Nephron progenitor cell (in vitro differentiated cells): ENCODE results near the gene FBXL7.

Experiments
- DNase-seq: peaks from one replicate; pipeline ENCODE4 v3.0.0; 2021
- H3K27ac Mint-ChIP-seq: 2 replicates; pipeline ENCODE4 v1.8.0; 2021; ENCODE audit warnings: mild to moderate bottlenecking, moderate library complexity, mixed read lengths
- H3K27me3 Mint-ChIP-seq: 2 replicates; pipeline ENCODE4 v1.8.0; 2021; ENCODE audit warnings: mild to moderate bottlenecking, low read depth, mixed read lengths; ENCODE audit not compliant: poor library complexity
- H3K36me3 Mint-ChIP-seq: 2 replicates; pipeline ENCODE4 v1.8.0; 2021; ENCODE audit warnings: low read depth, mixed read lengths
- H3K4me1 Mint-ChIP-seq: 2 replicates; pipeline ENCODE4 v1.8.0; 2021; ENCODE audit warnings: mixed read lengths
- H3K4me3 Mint-ChIP-seq: 2 replicates; pipeline ENCODE4 v1.8.0; 2021; ENCODE audit warnings: mild to moderate bottlenecking, moderate library complexity, mixed read lengths
- H3K9me3 Mint-ChIP-seq: 2 replicates; pipeline ENCODE4 v1.8.0; 2021; ENCODE audit warnings: mild to moderate bottlenecking, moderate library complexity, mixed read lengths
- CTCF ChIP-seq: fragments of 200-600 bp; sonication (generic); IDR thresholded peaks from 2 replicates; pipeline ENCODE4 v1.5.0; 2021; ENCODE audit warnings: antibody characterized with exemption

The FBXL7 gene

GRCh38 chr5:15515229-15515628, 15.2 kb downstream of the FBXL7 start:
- H3K9me3 Mint-ChIP-seq = peaks cover 12% of the 10 kb centered on the region
- no peak for TF ChIP-seq CTCF
- peaks cover 12% of the 10 kb centered on the region for H3K27me3 Mint-ChIP-seq
- no peak for DNase-seq
- no peak overlapping the region for H3K4me3 Mint-ChIP-seq
- H3K4me1 Mint-ChIP-seq = peaks cover 36% of the 10 kb centered on the region
- H3K36me3 Mint-ChIP-seq = peaks cover 40% of the 10 kb centered on the region
- H3K27ac Mint-ChIP-seq = no peak overlapping the region

DNA sequence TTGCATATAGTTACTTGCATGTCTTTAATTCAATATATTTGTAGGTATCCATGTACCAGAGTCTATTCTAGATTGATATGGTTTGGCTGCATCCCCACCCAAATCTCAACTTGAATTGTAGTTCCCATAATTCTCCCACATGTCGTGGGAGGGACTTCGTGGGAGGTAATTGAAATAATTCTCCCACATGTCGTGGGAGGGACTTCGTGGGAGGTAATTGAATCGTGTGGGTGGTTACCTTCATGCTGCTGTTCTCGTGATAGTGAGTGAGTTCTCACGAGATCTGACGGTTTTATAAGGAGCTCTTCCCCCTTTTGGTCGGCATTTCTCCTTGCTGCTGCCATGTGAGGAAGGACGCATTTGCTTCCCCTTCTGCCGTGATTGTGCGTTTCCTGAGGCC, 16.5 kb downstream of the FBXL7 start:
- peaks cover 12% of the 10 kb centered on the region for H3K27me3 Mint-ChIP-seq
- peaks cover 40% of the 10 kb centered on the region for H3K36me3 Mint-ChIP-seq
- H3K9me3 Mint-ChIP-seq = peaks cover 12% of the 10 kb centered on the region
- no peak for DNase-seq
- peaks cover 37% of the 10 kb centered on the region for H3K4me1 Mint-ChIP-seq
- TF ChIP-seq CTCF = no peak
- no peak overlapping the region for H3K4me3 Mint-ChIP-seq
- H3K27ac Mint-ChIP-seq = no peak overlapping the region

- no peak overlapping the region for H3K27ac Mint-ChIP-seq
- TF ChIP-seq CTCF = no peak
- H3K4me3 Mint-ChIP-seq = no peak overlapping the region
- peaks cover 39% of the 10 kb centered on the region for H3K4me1 Mint-ChIP-seq
- H3K9me3 Mint-ChIP-seq = peaks cover 12% of the 10 kb centered on the region
- no peak for DNase-seq
- peaks cover 40% of the 10 kb centered on the region for H3K36me3 Mint-ChIP-seq
- H3K27me3 Mint-ChIP-seq = peaks cover 12% of the 10 kb centered on the region
Observed at GRCh38 chr5:15518786-15519185, 18.8 kb downstream of the FBXL7 start.

- H3K36me3 Mint-ChIP-seq = peaks cover 36% of the 10 kb centered on the region
- no peak overlapping the region for H3K4me3 Mint-ChIP-seq
- peaks cover 25% of the 10 kb centered on the region for H3K4me1 Mint-ChIP-seq
- no peak overlapping the region for H3K27ac Mint-ChIP-seq
- no peak for TF ChIP-seq CTCF
- H3K27me3 Mint-ChIP-seq = peaks cover 12% of the 10 kb centered on the region
- DNase-seq = no peak
- H3K9me3 Mint-ChIP-seq = peaks cover 12% of the 10 kb centered on the region
Observed at GRCh38 chr5:15520856-15521255, 20.9 kb downstream of the FBXL7 start.

DNA sequence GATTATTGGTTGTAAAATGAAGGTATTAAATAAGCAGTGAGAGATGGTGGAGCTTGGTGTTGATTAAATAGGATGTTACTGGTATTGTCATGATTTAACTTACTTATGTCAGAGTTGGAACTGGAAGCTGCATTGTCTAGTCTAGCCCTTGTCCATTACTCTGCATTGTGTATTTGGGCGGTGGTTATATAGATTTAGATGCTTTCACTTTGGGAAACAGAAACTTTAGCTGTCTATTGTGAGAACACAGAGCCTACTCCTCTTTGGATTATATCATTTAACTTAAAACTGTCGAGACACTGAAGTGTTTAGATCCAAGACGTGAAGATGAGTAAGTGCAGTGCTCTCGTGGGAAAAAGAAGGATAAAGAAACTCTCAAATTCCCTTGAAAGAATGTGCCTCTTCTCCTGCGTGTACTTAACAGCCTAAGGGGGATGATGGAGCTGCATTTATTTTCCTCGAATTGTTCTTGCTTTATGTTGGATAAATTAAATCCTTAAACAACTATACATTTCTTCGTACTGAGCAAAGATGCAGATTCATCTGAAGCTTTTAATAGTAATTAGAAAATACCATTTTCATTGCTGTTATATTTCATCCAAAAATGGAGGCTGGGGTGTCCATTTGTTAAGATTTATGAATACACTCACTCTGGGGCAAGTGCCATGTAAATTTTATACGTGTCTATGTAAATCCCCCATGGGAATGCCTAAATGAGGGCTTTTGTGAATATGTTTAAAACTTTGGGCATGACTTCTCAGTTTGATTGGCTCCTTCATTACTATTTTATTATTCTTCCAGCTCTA, 21.6 kb downstream of the FBXL7 start:
- no peak overlapping the region for H3K27ac Mint-ChIP-seq
- TF ChIP-seq CTCF = no peak

GRCh38 chr5:15522187-15522520, 22.2 kb downstream of the FBXL7 start:
- H3K36me3 Mint-ChIP-seq = peaks cover 34% of the 10 kb centered on the region
- H3K4me1 Mint-ChIP-seq = peaks cover 25% of the 10 kb centered on the region
- peaks cover 12% of the 10 kb centered on the region for H3K27me3 Mint-ChIP-seq
- no peak for TF ChIP-seq CTCF
- H3K27ac Mint-ChIP-seq = no peak overlapping the region
- H3K9me3 Mint-ChIP-seq = peaks cover 6% of the 10 kb centered on the region
- peak overlapping the region; percentile 30 for H3K4me3 Mint-ChIP-seq
- no peak for DNase-seq

More for the DNA sequence above, 21.6 kb downstream of the FBXL7 start:
- Mint-ChIP-seq H3K9me3 (peaks cover 10% of the 10 kb centered on the region), H3K27me3 (peaks cover 12% of the 10 kb centered on the region), H3K4me1 (peaks cover 25% of the 10 kb centered on the region), H3K4me3 (no peak overlapping the region), H3K36me3 (peaks cover 35% of the 10 kb centered on the region)
- no peak for DNase-seq
